NT2/D1 (cell line): ENCODE measurements around the gene PCDHGA4.
"Not testable (repeated sequence)": the region's sequence is repeated elsewhere in the genome, so short reads cannot be mapped to it uniquely, and the experiment has no call there.

Experiments used
- SUZ12 ChIP-seq: IDR thresholded peaks from 2 replicates; pipeline ENCODE4 v1.6.1; 2011; ENCODE audit not compliant: insufficient read length, insufficient read depth; ENCODE audit errors: extremely low read depth
- YY1 ChIP-seq: IDR thresholded peaks from 2 replicates; pipeline ENCODE4 v1.6.1; 2011; ENCODE audit not compliant: insufficient read length, insufficient read depth
- ZNF274 ChIP-seq: IDR thresholded peaks from 2 replicates; pipeline ENCODE4 v1.6.1; 2011; ENCODE audit warnings: mild to moderate bottlenecking, low read depth, low read length

DNA sequence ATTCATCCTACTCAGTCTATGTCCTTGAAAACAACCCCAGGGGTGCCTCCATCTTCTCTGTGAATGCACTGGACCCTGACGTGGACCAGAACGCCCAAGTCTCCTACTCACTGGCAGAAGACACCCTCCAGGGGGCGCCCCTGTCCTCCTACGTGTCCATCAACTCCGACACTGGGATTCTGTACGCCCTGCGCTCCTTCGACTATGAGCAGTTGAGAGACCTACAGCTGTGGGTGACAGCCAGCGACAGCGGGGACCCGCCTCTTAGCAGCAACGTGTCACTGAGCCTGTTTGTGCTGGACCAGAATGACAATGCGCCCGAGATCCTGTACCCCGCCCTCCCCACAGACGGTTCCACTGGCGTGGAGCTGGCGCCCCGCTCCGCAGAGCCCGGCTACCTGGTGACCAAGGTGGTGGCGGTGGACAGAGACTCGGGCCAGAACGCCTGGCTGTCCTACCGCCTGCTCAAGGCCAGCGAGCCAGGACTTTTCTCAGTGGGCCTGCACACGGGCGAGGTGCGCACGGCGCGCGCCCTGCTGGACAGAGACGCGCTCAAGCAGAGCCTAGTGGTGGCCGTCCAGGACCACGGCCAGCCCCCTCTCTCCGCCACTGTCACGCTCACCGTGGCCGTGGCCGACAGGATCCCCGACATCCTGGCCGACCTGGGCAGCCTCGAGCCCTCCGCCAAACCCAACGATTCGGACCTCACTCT, 20.8 kb downstream of the PCDHGA4 start:
- not testable (repeated sequence) for TF ChIP-seq ZNF274, YY1, SUZ12
